WERI-Rb-1 (cell line): ENCODE data around the gene PCSK7.
"Not testable (repeated sequence)": the region's sequence is repeated elsewhere in the genome, so short reads cannot be mapped to it uniquely, and the experiment has no call there.

Experiments
- DNase-seq: peaks from one replicate; pipeline ENCODE4 v3.0.0-alpha.2; 2020
- H3K27ac ChIP-seq: fragments of 250-450 bp; sonication (Bioruptor Pico); 2 replicates; pipeline ENCODE4 v1.5.1; 2020; ENCODE audit warnings: mild to moderate bottlenecking, moderate library complexity
- H3K27me3 ChIP-seq: fragments of 250-450 bp; sonication (Bioruptor Pico); 2 replicates; pipeline ENCODE4 v1.5.1; 2021; ENCODE audit warnings: mild to moderate bottlenecking, low read depth, moderate library complexity; ENCODE audit not compliant: insufficient read depth, severe bottlenecking
- H3K36me3 ChIP-seq: fragments of 250-450 bp; sonication (Bioruptor Pico); 2 replicates; pipeline ENCODE4 v1.5.1; 2020; ENCODE audit warnings: mild to moderate bottlenecking, moderate library complexity
- H3K4me3 ChIP-seq: 2 replicates; pipeline ENCODE4 v1.5.1; 2011; ENCODE audit warnings: low read depth, mild to moderate bottlenecking, control low read depth, low read length
- H3K9me3 ChIP-seq: fragments of 250-450 bp; sonication (Bioruptor Pico); 2 replicates; pipeline ENCODE4 v1.5.1; 2021; ENCODE audit warnings: mild to moderate bottlenecking, moderate library complexity; ENCODE audit not compliant: severe bottlenecking
- TF ChIP-seq, protein P1 (sequence below): IDR thresholded peaks from 2 replicates; pipeline ENCODE4 v1.5.1; 2011; ENCODE audit warnings: low read depth, mild to moderate bottlenecking, control low read depth, inconsistent platforms, low read length

The PCSK7 gene

GRCh38 chr11:117185736-117186430 lies 46.0 kb downstream of the PCSK7 start:
- H3K27ac ChIP-seq: no peak overlapping the region
- no peak for DNase-seq
- H3K4me3 ChIP-seq: no peak overlapping the region
- H3K27me3 ChIP-seq: no peaks in the 10 kb centered on the region
- no peaks in the 10 kb centered on the region for H3K9me3 ChIP-seq
- TF ChIP-seq, protein P1, sequence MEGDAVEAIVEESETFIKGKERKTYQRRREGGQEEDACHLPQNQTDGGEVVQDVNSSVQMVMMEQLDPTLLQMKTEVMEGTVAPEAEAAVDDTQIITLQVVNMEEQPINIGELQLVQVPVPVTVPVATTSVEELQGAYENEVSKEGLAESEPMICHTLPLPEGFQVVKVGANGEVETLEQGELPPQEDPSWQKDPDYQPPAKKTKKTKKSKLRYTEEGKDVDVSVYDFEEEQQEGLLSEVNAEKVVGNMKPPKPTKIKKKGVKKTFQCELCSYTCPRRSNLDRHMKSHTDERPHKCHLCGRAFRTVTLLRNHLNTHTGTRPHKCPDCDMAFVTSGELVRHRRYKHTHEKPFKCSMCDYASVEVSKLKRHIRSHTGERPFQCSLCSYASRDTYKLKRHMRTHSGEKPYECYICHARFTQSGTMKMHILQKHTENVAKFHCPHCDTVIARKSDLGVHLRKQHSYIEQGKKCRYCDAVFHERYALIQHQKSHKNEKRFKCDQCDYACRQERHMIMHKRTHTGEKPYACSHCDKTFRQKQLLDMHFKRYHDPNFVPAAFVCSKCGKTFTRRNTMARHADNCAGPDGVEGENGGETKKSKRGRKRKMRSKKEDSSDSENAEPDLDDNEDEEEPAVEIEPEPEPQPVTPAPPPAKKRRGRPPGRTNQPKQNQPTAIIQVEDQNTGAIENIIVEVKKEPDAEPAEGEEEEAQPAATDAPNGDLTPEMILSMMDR: no peak
- peaks cover 39% of the 10 kb centered on the region for H3K36me3 ChIP-seq

GRCh38 chr11:117183724-117184349 lies 48.0 kb downstream of the PCSK7 start:
- Histone ChIP-seq H3K9me3 (no peaks in the 10 kb centered on the region), H3K27me3 (no peaks in the 10 kb centered on the region)
- no peak for DNase-seq

DNA sequence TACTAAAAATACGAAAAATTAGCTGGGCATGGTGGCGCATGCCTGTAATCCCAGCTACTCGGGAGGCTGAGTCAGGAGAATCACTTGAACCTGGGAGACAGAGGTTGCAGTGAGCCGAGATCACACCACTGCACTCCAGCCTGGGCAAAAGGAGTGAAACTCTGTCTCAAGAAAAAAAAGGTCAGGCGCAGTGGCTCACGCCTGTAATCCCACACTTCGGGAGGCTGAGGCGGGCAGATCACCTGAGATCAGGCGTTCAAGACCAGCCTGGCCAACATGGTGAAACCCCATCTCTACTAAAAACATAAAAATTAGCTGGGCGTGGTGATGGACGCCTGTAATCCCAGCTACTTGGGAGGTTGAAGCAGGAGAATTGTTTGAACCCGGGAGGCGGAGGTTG lies 48.7 kb downstream of the PCSK7 start:
- not testable (repeated sequence) for H3K27me3 ChIP-seq, H3K9me3 ChIP-seq, DNase-seq, H3K4me3 ChIP-seq, H3K27ac ChIP-seq
- peaks cover 21% of the 10 kb centered on the region for H3K36me3 ChIP-seq

More at GRCh38 chr11:117183724-117184349, 48.0 kb downstream of the PCSK7 start:
- peaks cover 23% of the 10 kb centered on the region for H3K36me3 ChIP-seq
- H3K27ac ChIP-seq: no peak overlapping the region
- TF ChIP-seq, protein P1: no peak
- no peak overlapping the region for H3K4me3 ChIP-seq

GRCh38 chr11:117182551-117182935 lies 49.3 kb downstream of the PCSK7 start:
- Histone ChIP-seq H3K27me3 (no peaks in the 10 kb centered on the region), H3K36me3 (peaks cover 19% of the 10 kb centered on the region), H3K27ac (no peak overlapping the region), H3K9me3 (no peaks in the 10 kb centered on the region), H3K4me3 (no peak overlapping the region)
- TF ChIP-seq, protein P1: no peak
- DNase-seq: no peak

GRCh38 chr11:117181586-117182550 lies 50.0 kb downstream of the PCSK7 start:
- DNase-seq: no peak
- TF ChIP-seq, protein P1: no peak
- H3K27ac ChIP-seq: no peak overlapping the region
- no peaks in the 10 kb centered on the region for H3K27me3 ChIP-seq
- H3K36me3 ChIP-seq: peaks cover 16% of the 10 kb centered on the region
- no peak overlapping the region for H3K4me3 ChIP-seq
- H3K9me3 ChIP-seq: no peaks in the 10 kb centered on the region
